Measurements from ENCODE around the gene TCF7L1.

GRCh38 chr2:85213901-85214512 lies 80.8 kb downstream of the TCF7L1 start:
- TF ChIP-seq CTCF (IDR thresholded peaks at IDR 0.05): no peak
- TF ChIP-seq POLR2A (IDR thresholded peaks at IDR 0.05): no peak
